ENCODE measurements around the gene PIP5K1A. TPM values are rescaled to one million over a fixed set of nuclear protein-coding genes. Genes with fewer than 3 reads are reported as not detected.
A peak's percentile ranks its signal among the peaks of the same experiment; 100 is the strongest.

PIP5K1A gene
- total and polyA plus RNA-seq, 9 of the 15 experiments (the other 6 are each of a cell fraction or from before 2014, with no cell fraction given), result 1.9 to 42.4 (median 18.8) TPM

DNA sequence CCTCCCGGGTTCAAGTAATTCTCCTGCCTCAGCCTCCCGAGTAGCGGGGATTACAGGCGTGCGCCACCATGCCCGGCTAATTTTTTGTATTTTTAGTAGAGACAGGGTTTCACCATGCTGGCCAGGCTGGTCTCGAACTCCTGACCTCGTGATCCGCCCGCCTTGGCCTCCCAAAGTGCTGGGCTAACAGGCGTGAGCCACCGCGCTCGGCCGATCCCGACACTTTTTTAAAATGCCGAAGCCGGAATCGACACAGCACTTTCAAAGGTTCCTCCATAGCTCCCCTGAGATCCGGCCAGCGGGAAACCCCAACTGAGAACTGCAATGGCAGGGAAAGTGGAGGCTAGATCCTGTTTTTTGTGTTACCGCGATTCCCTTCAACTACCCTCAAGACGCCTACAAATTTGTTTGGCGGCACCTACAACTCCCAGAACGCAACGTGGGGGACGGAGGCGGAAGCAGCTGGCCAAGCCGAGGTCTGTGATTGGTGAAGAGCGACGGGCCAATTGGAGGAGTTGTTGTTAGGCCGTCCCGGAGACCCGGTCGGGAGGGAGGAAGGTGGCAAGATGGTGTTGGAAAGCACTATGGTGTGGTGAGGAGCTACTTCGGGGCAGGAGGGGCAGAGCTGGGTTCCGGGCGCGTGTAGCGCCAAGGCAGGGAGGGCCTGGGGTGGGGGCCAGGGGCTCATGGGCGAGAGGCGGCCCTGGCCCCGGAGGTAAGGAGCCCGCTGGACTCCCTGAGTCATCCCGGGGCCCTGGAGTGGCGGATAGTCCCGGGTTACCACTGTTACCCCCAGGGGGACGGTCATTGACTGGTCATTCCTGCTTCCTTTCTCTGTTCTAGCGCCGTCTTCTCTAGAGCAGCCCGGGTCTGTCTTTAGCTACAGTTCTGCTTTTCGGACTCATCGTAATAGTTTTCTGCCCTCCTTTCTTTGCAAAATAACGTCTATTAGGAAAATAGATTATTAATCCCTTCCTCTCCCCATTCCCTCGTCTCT lies 56.2 kb downstream of the PIP5K1A start, which contains the start of gene PSMD4 (continued):
- TF ChIP-seq, protein P1, sequence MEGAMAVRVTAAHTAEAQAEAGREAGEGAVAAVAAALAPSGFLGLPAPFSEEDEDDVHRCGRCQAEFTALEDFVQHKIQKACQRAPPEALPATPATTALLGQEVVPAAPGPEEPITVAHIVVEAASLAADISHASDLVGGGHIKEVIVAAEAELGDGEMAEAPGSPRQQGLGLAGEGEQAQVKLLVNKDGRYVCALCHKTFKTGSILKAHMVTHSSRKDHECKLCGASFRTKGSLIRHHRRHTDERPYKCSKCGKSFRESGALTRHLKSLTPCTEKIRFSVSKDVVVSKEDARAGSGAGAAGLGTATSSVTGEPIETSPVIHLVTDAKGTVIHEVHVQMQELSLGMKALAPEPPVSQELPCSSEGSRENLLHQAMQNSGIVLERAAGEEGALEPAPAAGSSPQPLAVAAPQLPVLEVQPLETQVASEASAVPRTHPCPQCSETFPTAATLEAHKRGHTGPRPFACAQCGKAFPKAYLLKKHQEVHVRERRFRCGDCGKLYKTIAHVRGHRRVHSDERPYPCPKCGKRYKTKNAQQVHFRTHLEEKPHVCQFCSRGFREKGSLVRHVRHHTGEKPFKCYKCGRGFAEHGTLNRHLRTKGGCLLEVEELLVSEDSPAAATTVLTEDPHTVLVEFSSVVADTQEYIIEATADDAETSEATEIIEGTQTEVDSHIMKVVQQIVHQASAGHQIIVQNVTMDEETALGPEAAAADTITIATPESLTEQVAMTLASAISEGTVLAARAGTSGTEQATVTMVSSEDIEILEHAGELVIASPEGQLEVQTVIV (CRISPR knock-in tag; IDR thresholded peaks at IDR 0.05; ENCODE audit: borderline replicate concordance), result no peak
- no peak for TF ChIP-seq PCBP1 (IDR thresholded peaks at IDR 0.05; ENCODE audit: low read depth, low read length, poor library complexity, severe bottlenecking)
- TF ChIP-seq, protein P2, sequence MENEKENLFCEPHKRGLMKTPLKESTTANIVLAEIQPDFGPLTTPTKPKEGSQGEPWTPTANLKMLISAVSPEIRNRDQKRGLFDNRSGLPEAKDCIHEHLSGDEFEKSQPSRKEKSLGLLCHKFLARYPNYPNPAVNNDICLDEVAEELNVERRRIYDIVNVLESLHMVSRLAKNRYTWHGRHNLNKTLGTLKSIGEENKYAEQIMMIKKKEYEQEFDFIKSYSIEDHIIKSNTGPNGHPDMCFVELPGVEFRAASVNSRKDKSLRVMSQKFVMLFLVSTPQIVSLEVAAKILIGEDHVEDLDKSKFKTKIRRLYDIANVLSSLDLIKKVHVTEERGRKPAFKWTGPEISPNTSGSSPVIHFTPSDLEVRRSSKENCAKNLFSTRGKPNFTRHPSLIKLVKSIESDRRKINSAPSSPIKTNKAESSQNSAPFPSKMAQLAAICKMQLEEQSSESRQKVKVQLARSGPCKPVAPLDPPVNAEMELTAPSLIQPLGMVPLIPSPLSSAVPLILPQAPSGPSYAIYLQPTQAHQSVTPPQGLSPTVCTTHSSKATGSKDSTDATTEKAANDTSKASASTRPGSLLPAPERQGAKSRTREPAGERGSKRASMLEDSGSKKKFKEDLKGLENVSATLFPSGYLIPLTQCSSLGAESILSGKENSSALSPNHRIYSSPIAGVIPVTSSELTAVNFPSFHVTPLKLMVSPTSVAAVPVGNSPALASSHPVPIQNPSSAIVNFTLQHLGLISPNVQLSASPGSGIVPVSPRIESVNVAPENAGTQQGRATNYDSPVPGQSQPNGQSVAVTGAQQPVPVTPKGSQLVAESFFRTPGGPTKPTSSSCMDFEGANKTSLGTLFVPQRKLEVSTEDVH (IDR thresholded peaks at IDR 0.05; ENCODE audit: low read depth, partially characterized antibody), result peak; percentile 49
- TF ChIP-seq SREBF1 (IDR thresholded peaks at IDR 0.05; ENCODE audit: borderline replicate concordance, low read depth, low read length), result no peak
- no peak for TF ChIP-seq ZFPM2 (CRISPR knock-in tag; IDR thresholded peaks at IDR 0.05)
- peak; percentile 94 for TF ChIP-seq NFRKB (IDR thresholded peaks at IDR 0.05; ENCODE audit: low read depth)
- TF ChIP-seq ARHGAP35 (IDR thresholded peaks at IDR 0.05; ENCODE audit: partially characterized antibody), result no peak
- peak; percentile 93 for TF ChIP-seq GABPA (tag; conservative IDR thresholded peaks at IDR 0.05; ENCODE audit: low read depth)
- no peak for TF ChIP-seq SRSF1 (IDR thresholded peaks at IDR 0.05; ENCODE audit: low read depth, low read length)
- TF ChIP-seq HIVEP1 (CRISPR knock-in tag; IDR thresholded peaks at IDR 0.05), result no peak
- TF ChIP-seq, protein P3, sequence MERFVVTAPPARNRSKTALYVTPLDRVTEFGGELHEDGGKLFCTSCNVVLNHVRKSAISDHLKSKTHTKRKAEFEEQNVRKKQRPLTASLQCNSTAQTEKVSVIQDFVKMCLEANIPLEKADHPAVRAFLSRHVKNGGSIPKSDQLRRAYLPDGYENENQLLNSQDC (CRISPR knock-in tag; IDR thresholded peaks at IDR 0.05), result no peak
- TF ChIP-seq PHF20 (IDR thresholded peaks at IDR 0.05; ENCODE audit: partially characterized antibody), result peak; percentile 88
- TF ChIP-seq SMAD4 (CRISPR knock-in tag; conservative IDR thresholded peaks at IDR 0.05), result 0 out of 2 replicates have a peak, but pooled peaks have one; percentile 17
- TF ChIP-seq, protein P4, sequence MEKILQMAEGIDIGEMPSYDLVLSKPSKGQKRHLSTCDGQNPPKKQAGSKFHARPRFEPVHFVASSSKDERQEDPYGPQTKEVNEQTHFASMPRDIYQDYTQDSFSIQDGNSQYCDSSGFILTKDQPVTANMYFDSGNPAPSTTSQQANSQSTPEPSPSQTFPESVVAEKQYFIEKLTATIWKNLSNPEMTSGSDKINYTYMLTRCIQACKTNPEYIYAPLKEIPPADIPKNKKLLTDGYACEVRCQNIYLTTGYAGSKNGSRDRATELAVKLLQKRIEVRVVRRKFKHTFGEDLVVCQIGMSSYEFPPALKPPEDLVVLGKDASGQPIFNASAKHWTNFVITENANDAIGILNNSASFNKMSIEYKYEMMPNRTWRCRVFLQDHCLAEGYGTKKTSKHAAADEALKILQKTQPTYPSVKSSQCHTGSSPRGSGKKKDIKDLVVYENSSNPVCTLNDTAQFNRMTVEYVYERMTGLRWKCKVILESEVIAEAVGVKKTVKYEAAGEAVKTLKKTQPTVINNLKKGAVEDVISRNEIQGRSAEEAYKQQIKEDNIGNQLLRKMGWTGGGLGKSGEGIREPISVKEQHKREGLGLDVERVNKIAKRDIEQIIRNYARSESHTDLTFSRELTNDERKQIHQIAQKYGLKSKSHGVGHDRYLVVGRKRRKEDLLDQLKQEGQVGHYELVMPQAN (IDR thresholded peaks at IDR 0.05; ENCODE audit: borderline replicate concordance), result peak; percentile 56; the same call in 1 of the 2 replicates
- no peak for TF ChIP-seq ZNF140 (CRISPR knock-in tag; IDR thresholded peaks at IDR 0.05)
- peak; percentile 92 for TF ChIP-seq FOS (IDR thresholded peaks at IDR 0.05; ENCODE audit: extremely low read depth, insufficient read length)
- TF ChIP-seq ZNF778 (CRISPR knock-in tag; IDR thresholded peaks at IDR 0.05), result no peak
- TF ChIP-seq ZNF444 (CRISPR knock-in tag; IDR thresholded peaks at IDR 0.05), result no peak
- no peak for TF ChIP-seq GABPB2 (CRISPR knock-in tag; conservative IDR thresholded peaks at IDR 0.05)
- TF ChIP-seq SLC30A9 (CRISPR knock-in tag; IDR thresholded peaks at IDR 0.05), result no peak
- peak; percentile 58; the same call in 1 of the 2 replicates for TF ChIP-seq ATF7 (IDR thresholded peaks at IDR 0.05)

Measured in K562 (cell line).